ENCODE measurements around the gene PHC2. TPM values are rescaled to one million over a fixed set of nuclear protein-coding genes. Genes with fewer than 3 reads are reported as not detected.

The PHC2 gene
- total RNA-seq, 2 experiments from 2014 or later: 34.0 to 35.0 TPM

GRCh38 chr1:33276573-33277298, 154.2 kb downstream of the PHC2 start:
- no peaks in the 10 kb centered on the region for H3K79me2 ChIP-seq (ENCODE audit: insufficient read depth, low read depth, low read length)
- H3K9me3 ChIP-seq (ENCODE audit: low read length): no peaks in the 10 kb centered on the region
- no peaks in the 10 kb centered on the region for H3K9me2 ChIP-seq (ENCODE audit: insufficient read depth, low read length)
- BruUV-seq (replicated peaks): no TSS peak
- no peak overlapping the region for H3K4me3 ChIP-seq (ENCODE audit: low read depth, low read length, poor library complexity, severe bottlenecking)
- no peak overlapping the region for H3K4me2 ChIP-seq (ENCODE audit: low read length)
- H4K20me1 ChIP-seq (ENCODE audit: insufficient read depth, low read length): no peaks in the 10 kb centered on the region
- H3K36me3 ChIP-seq (ENCODE audit: insufficient read depth, low read length): peaks cover 5% of the 10 kb centered on the region; the same call in 1 of the 2 replicates
- no peak overlapping the region for H2AFZ ChIP-seq (ENCODE audit: low read length)
- intact Hi-C loops (cut with micrococcal nuclease; ENCODE audit: unreplicated experiment): no loop called here
- no peak for TF ChIP-seq CTCF (conservative IDR thresholded peaks at IDR 0.05; ENCODE audit: low read length)
- no peak for TF ChIP-seq EZH2phosphoT487 (IDR thresholded peaks at IDR 0.05; ENCODE audit: borderline replicate concordance, low read depth, low read length)
- DNase-seq (ENCODE audit: low spot score): no peak
- CTCF ChIA-PET (ENCODE audit: unreplicated experiment): no interaction called here
- POLR2A ChIA-PET: no interaction called here
- H3K27ac ChIP-seq (ENCODE audit: low read depth, low read length, poor library complexity, severe bottlenecking): no peak overlapping the region
- no peaks in the 10 kb centered on the region for H3K4me1 ChIP-seq (ENCODE audit: insufficient read depth, low read length, poor library complexity, severe bottlenecking)

- H3K27ac ChIP-seq (ENCODE audit: low read depth, low read length, poor library complexity, severe bottlenecking): no peak overlapping the region
- POLR2A ChIA-PET: no interaction called here
- H4K20me1 ChIP-seq (ENCODE audit: insufficient read depth, low read length): no peaks in the 10 kb centered on the region
- no peak for DNase-seq (ENCODE audit: low spot score)
- no peak overlapping the region for H2AFZ ChIP-seq (ENCODE audit: low read length)
- H3K9me2 ChIP-seq (ENCODE audit: insufficient read depth, low read length): no peaks in the 10 kb centered on the region
- H3K79me2 ChIP-seq (ENCODE audit: insufficient read depth, low read depth, low read length): no peaks in the 10 kb centered on the region
- H3K36me3 ChIP-seq (ENCODE audit: insufficient read depth, low read length): no peaks in the 10 kb centered on the region
- TF ChIP-seq CTCF (conservative IDR thresholded peaks at IDR 0.05; ENCODE audit: low read length): no peak
- TF ChIP-seq EZH2phosphoT487 (IDR thresholded peaks at IDR 0.05; ENCODE audit: borderline replicate concordance, low read depth, low read length): no peak
- H3K4me2 ChIP-seq (ENCODE audit: low read length): no peak overlapping the region
- H3K9me3 ChIP-seq (ENCODE audit: low read length): no peaks in the 10 kb centered on the region
- H3K4me3 ChIP-seq (ENCODE audit: low read depth, low read length, poor library complexity, severe bottlenecking): no peak overlapping the region
- intact Hi-C loops (cut with micrococcal nuclease; ENCODE audit: unreplicated experiment): no loop called here
- CTCF ChIA-PET (ENCODE audit: unreplicated experiment): no interaction called here
- no TSS peak for BruUV-seq (replicated peaks)
- H3K4me1 ChIP-seq (ENCODE audit: insufficient read depth, low read length, poor library complexity, severe bottlenecking): no peaks in the 10 kb centered on the region
These were observed 155.0 kb downstream of the PHC2 start for GRCh38 chr1:33275706-33276572.

GRCh38 chr1:33275195-33275594, 155.7 kb downstream of the PHC2 start:
- DNase-seq (ENCODE audit: low spot score): no peak
- Histone ChIP-seq H3K79me2 (ENCODE audit: insufficient read depth, low read depth, low read length) (no peaks in the 10 kb centered on the region), H3K4me3 (ENCODE audit: low read depth, low read length, poor library complexity, severe bottlenecking) (no peak overlapping the region), H3K36me3 (ENCODE audit: insufficient read depth, low read length) (no peaks in the 10 kb centered on the region), H4K20me1 (ENCODE audit: insufficient read depth, low read length) (no peaks in the 10 kb centered on the region), H3K4me1 (ENCODE audit: insufficient read depth, low read length, poor library complexity, severe bottlenecking) (no peaks in the 10 kb centered on the region), H3K9me3 (ENCODE audit: low read length) (no peaks in the 10 kb centered on the region), H3K9me2 (ENCODE audit: insufficient read depth, low read length) (no peaks in the 10 kb centered on the region), H2AFZ (ENCODE audit: low read length) (no peak overlapping the region), H3K27ac (ENCODE audit: low read depth, low read length, poor library complexity, severe bottlenecking) (no peak overlapping the region), H3K4me2 (ENCODE audit: low read length) (no peak overlapping the region)
- TF ChIP-seq CTCF (conservative IDR thresholded peaks at IDR 0.05; ENCODE audit: low read length): no peak
- TF ChIP-seq EZH2phosphoT487 (IDR thresholded peaks at IDR 0.05; ENCODE audit: borderline replicate concordance, low read depth, low read length): no peak
- BruUV-seq (replicated peaks): no TSS peak
- ChIA-PET CTCF (ENCODE audit: unreplicated experiment) (no interaction called here), POLR2A (no interaction called here)
- intact Hi-C loops (cut with micrococcal nuclease; ENCODE audit: unreplicated experiment): no loop called here

All from OCI-LY7 (cell line).